Adrenal gland (tissue), 5 donors: Measurements from ENCODE around the gene GNB1L.

Source experiments
- CTCF ChIP-seq, 6 experiments: fragments of 450-650 bp in 4 of 6; fragments of 200-600 bp in 2 of 6; sonication (generic) in 1 of 6; IDR thresholded peaks; 1 replicate in 5 of 6; 2 replicates in 1 of 6; pipeline versions ENCODE4 v1.5.1 to v1.8.0; 2016 to 2021; ENCODE audit warnings: antibody characterized with exemption in 6 of 6, mild to moderate bottlenecking in 2 of 6, moderate library complexity in 1 of 6
- POLR2A ChIP-seq, 2 donors: fragments of 450-650 bp; IDR thresholded peaks; one replicate each; pipeline ENCODE4 v1.6.1; 2017; ENCODE audit warnings: antibody characterized with exemption in 2 of 2, mild to moderate bottlenecking in 2 of 2, moderate library complexity in 1 of 2
- donor health status: DM: no; HTN: no; CAD: no.

GRCh38 chr22:19900707-19901436 lies 46.2 kb upstream of the GNB1L start:
- no peak for TF ChIP-seq CTCF (IDR thresholded peaks at IDR 0.05)
- no peak for TF ChIP-seq POLR2A (IDR thresholded peaks at IDR 0.05)
